Measurements from ENCODE around the gene ZNF552.

The ZNF552 gene

GRCh38 chr19:57776764-57777296 lies 37.9 kb downstream of the ZNF552 start:
- no peak for DNase-seq (ENCODE audit: low read depth)

- DNase-seq (ENCODE audit: low read depth) = no peak
Observed at GRCh38 chr19:57773488-57773887, 41.2 kb downstream of the ZNF552 start.

DNA sequence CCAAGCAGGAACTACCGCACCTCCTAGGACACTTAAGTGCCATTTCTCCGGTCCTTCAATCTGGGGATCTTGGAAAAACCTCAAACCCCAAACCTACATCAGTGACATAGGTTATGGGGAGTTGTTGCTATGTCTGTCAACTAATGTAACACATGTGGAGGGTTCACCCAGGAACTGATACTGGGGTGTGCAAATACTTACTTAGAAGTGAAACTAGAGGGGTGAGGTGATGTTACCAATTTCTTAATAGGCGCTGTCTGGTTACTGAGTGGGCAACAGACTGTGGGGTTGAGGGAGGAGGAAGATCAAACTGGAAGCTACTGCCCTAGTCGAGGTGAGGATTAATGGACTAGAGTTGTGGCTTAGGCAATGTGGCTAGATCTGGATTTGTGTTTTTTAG lies 43.3 kb downstream of the ZNF552 start:
- no peak for DNase-seq (ENCODE audit: low read depth)

- peak; percentile 80 for DNase-seq (ENCODE audit: low read depth)
Observed at GRCh38 chr19:57769345-57770131, 45.2 kb downstream of the ZNF552 start, which contains the start of gene ZNF586. TSS of gene ZNF586 (plus strand) at chr19:57769676. CDS start at chr19:57769843, 167 bp downstream.

DNA sequence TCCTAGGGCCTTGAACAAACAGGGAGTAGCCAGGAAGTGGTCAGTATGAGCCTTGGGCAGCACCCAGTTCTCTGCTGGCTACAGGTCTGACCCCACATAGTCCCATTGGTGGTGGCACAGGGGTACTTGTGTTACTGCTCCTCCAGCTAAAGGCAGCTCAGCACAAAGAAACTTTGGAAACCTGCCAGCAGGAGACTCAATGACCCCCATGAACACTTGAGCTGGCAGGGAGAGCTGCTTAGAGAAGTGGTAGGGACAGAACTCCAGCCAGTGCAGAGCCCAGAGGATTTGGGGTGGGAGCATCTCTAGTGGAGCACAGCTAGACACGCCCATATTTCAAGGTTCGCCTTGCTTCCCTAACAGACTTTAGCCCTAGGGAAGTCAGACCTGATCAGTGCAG lies 55.6 kb downstream of the ZNF552 start:
- DNase-seq (ENCODE audit: low read depth) = no peak

- DNase-seq (ENCODE audit: low read depth) = no peak
Observed at GRCh38 chr19:57757941-57758340, 56.8 kb downstream of the ZNF552 start.
